HG02885 (cell line): Measurements from ENCODE around the gene PTPRN2.

Source experiments
- ATAC-seq: cut with Tn5 transposase; IDR thresholded peaks from one replicate; pipeline ENCODE4 v1.9.1; 2021; ENCODE audit warnings: mild to moderate bottlenecking; ENCODE audit not compliant: unreplicated experiment, poor library complexity

Gene PTPRN2

DNA sequence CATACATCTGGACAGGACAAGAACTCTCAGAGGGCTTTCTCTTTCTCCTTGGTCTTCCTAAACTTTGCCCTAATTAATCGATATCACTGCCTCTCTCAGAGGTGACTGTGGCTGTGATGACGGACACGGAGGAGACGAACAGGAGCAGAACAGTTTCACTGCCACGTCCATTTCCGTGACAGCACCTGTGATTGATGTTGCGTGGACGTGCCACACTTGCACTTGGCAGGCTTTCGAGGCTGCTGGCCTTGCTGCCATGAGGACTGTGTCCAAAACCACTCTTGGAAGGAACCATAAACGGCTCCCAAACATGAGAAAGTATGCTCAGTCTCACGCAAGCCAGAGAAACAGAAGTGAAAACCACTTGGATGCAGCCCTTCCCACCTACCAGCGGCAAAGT lies 942.7 kb downstream of the PTPRN2 start:
- ATAC-seq, result no peak

DNA sequence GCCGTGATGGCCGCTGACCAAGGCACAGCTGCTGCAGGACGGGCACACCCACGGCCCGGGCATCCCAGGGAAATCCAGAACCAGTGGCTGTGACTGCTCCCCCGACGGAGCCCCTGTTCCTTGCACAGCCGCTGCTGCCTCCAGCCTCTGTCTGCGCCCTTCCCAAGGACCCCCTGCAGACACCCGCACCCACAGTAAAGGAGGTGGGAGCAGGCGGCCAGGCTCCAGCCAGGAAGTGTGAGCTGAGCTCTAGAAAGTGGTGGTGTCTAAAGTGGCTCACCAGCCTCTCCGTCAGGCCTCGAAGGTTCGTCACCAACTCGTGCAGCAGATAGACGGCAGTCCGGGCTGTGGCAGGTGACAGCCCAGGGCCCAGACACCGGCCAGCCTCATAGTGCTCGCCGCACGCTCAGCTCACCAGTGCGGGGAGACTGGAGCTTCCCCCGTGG lies 944.1 kb downstream of the PTPRN2 start:
- ATAC-seq, result no peak

DNA sequence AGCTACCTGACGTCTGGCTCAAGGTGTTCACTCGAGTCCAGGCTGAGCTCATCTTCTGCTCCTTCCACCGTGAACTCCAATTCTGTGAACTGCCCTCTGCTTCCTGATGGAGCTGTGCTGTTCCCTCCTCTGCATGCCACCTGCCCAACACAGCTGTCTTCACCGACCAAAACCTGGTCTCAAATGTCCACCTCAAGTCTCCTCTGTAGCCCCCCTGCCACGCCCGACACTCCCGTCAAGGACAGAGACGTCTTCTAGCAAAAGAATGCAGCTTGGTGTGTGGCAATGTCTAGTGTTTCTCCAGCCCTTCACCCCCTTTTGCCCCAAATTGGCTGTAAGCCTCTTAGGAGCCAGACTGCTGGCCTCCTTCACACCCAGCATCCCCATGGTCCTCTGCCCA lies 945.8 kb downstream of the PTPRN2 start:
- no peak for ATAC-seq

DNA sequence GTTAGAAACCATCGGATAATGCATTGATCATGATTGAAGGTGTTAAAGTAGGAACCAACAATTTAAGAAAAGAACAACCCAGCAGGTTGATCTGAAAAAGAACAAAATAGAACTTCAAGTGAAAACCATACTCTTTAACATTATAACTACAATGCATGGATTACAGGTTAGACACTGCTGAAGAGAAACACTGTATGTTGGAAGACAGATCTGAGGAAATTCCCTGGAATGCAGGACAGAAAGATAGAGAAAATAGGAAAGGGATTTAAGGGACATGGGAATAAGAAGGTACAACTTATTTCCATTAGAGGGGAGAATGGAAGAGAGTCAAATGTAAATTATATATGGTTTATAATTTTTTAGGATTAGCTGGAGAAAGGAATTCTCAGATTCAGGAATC lies 947.5 kb downstream of the PTPRN2 start:
- ATAC-seq, result no peak

DNA sequence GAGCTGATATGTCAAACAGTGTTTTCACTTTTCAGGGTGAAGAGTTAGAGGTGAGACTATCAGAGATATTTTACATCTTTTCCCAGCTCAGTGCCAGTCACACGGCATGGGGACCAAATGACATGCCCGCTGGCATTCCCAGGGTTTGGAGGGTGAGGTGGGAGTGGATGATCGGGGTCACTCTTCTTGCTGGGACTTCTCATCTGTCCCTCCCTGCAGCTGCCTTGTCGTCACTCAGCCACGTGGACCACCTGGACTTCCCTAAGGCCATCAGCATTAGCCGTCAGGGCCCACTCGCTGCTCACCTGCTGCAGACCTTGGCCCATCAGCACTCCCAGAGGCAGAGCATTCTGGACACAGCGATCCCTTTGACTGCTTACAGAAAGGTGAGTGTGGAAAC lies 949.1 kb downstream of the PTPRN2 start:
- no peak for ATAC-seq

DNA sequence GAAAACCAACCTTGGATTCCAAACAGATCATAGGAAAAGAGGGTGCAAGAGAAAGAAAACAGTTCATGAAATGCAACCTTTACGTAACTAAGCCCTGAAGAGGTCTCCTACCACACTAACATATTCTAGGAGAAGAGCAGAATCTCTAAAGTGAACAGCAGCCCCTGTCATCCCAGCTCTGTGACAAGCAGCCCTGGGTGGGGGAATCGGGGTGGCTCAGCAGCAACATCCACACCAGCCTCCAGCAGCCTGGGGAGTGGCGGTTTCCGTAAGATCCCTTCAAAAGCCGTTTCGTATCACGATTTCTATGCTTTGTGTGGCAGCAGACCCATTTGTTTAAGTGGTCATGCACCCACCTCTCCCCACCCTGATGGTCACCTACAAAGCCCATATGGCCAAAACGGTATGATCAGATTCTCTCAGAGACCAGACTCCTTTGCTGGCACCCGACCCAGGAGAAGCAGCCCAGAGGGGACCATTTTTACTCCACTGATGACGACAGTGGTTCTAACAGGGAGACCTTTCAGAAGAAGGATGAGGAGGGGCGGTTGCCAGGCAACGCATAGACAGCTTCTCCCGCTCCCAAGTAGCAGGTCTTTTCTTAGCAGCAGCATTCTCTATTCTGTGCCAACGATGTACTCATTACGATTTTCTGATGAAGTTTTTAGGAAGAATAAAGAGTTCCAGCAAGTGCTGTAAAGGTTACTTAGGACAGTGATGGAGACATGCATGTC lies 950.2 kb downstream of the PTPRN2 start:
- ATAC-seq, result no peak

DNA sequence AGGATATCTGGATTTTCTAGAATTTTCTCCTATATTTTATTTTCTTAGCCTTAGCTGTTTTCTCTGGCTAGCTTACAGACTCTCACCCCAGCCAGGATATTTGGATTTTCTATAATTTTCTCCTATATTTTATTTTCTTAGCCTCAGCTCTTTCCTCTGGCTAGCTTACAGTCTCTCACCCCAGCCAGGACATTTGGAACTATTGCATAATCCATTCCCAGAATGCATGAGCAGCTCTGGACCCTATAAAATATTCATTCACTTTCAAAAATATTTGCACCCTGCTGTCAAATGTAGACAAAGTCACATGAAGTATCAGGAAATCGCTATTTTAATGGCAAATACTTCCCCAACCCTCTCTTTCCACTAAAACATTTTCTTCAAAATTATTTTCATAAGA lies 952.0 kb downstream of the PTPRN2 start:
- ATAC-seq, result no peak

DNA sequence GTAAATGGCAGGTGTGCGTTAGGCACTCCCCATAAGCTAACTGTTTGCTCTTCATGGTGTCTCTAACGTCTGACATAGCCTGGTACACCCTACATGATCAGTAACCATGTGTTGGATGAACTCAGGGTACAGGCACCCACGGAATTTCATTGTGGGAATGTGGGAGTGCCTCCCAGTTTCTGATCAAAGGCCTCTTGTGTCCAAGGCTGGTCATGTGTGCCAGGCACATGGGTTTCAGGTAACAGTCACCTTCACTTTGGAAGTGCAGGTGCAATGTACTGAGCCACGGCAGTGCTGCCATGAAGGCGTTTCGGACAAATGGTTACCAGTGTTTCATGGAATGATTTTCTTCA lies 952.5 kb downstream of the PTPRN2 start:
- ATAC-seq, result no peak

DNA sequence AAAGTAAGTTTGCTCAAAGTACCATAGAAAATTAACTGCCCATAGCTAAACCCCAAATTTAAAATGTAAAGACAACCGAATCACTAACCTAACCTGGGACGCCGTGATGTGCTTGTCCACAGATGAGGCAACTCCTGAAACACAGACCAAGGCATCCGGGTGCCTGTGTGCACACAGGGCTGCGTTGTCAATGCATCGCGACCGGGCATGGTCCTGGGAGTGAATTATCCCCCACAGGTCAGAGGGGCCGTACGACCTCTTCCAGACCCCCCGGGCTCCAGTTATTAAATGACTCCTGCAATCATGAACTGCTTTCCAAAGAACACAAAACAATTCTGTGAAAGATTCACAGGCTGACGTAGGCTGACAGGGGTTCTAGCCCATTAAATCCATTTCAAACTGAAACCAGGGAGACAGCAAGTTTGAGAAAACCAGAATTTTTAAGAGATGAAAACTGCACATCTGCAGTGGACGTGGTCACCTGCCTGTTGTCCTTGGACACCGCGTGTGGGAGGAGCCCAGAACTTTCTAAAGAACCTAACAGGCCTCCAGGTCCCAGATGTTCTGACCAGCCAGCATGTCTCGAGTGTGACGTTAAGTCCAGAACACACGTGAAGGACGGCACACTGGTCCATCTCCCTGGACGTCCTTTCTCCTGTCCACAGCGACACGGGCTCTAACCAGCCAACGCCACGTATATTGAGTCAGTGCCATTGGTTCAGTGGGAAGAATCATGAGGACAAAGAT lies 953.0 kb downstream of the PTPRN2 start:
- ATAC-seq, result no peak

DNA sequence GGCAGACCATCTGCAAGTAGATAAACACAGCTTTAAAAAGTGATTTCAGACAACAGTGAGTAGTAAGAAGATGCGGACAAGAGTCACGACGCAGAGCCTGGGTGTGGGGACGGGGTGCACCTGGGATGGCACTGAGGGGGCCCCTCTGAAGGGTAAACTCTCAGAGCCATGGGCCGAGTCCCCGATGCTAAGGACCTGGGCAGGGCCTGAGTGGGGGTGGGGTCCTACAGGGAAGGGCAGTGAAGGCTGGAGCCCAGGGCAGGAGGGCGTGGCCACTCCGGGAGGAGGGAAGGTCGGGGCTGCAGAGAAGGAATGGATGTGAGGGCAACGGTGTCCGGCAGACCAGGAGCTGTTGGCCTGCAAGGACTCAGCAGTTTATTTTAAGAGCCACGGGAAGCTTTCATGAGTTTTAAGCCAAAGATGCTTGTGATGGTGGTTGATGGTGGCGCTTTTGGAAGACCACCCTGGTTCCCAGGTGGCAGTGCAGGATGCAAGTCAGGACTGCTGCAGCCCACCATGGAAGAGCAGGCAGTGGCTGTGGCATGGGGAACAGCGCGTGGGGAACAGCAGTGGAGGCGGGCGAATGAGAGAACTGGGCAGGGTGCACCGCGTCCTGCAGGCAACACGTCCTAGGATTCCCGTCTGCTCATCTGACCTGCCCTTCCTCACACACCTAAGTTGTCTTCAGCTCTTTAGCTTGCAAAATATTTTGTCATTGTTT lies 954.0 kb downstream of the PTPRN2 start:
- ATAC-seq, result no peak

DNA sequence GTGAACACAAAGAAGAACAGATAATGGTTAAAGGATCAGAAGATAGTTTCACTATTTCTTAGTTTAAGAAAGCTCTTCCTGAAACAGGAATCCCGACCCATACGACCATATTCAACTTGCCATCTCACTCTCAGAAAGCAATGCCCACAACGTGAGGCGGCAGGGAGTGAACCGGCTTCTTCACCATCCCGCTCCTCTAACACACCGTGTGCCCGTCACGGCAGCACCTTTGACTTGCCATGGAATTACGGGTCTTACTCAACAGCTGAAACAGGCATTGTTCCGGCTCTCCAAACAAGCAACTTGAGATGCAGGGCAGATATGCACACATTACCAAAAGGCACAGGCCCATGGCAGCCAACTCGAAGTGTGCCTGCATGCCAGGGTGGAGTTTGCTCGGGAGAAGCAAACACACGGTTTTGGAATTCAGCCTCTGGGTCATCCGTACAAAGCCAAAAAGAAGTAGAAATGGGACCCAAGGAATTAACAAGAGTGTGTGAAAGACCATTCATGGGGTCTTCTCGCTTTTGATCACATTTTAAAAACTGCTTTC lies 957.2 kb downstream of the PTPRN2 start:
- no peak for ATAC-seq

DNA sequence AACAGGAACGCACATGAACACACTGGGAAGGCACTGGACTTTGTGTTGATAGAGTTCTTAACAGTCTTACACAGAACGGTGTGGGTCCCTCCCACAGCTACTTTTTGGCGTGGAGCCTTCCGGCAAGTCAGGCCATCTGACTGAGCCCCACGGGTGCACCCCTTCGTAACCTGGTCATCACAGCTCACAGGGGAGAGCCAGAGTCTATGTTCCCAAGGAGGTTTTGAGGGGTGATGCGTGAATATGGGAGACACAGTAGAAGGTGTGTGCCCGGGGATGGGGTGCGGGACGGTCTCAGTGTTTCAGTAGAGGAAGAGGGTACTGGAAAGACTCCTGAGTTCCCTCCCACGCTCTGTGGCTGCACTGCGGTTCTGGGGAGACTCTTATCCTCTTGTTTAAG lies 959.2 kb downstream of the PTPRN2 start:
- ATAC-seq, result no peak

DNA sequence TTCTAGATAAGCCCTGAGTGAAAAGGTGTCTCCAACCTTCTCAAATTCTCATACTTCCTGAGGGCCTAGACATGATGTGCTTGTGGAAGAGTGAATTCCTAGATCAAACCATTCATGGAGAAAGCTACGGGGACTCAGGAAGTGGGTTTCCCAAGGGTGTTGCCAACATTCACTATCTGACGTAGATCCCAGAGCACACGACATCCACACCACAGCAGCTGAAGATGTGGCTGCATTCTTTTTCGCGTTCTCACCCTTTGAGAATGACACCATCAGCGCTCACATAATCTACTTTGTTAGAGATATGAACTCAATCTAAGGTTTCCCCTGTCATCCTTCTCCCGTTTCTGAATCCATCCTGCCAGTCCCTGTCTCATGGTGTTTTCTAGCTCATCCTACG lies 960.0 kb downstream of the PTPRN2 start:
- no peak for ATAC-seq

DNA sequence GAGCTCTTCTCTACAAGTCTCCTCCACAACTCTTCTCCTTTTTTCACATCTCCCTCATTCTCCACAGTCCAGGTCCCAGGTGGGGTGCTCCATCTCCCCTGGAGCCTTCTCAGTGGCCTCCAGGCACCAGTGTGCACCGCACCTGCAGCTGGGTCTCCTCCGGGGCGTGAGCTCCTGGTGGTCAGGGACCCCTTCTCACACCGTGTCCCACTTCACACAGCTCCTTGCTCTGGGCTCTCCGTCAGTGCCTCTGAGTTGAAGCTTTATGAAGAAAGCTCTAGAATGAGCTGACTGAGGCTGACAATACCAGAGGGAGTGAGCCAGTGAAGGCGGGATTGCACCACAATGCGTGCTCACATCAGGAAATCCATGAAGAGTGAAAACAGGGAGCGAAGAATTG lies 960.6 kb downstream of the PTPRN2 start:
- no peak for ATAC-seq

DNA sequence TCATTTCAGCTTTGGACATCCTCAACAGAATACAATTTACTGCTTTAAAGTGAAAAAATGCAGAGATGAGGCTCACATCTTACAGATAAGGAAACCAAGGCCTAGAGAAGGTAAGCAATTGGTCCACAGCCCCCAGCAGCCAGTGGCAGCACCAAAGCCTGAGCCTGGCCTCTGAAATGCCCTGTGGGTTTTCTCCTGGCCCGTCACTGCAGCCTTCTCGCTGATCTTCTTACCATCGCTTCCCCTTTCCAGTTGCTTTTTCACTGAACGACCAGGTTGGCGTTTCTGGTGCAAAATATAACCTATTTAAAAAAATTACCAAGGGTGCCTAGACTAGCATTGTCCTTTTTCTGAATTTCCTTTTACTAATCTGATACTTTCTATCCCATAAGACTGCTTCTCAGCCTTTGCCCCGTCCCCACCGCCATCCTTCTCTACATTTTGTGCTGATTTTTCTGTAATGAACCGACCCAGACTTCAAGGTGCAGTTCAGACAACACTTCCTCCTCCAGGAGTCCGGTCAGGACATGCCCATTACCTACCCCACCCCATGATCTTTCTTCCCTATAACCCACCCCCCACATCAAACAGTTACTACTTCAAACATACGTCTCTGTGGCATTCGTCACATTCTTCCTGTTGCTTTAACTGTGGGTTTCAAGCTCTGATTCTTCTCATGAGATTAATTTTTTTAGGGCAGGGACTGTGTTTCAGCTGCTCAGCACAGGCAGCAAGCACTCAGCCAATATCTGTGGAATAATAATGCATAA lies 961.5 kb downstream of the PTPRN2 start:
- no peak for ATAC-seq

DNA sequence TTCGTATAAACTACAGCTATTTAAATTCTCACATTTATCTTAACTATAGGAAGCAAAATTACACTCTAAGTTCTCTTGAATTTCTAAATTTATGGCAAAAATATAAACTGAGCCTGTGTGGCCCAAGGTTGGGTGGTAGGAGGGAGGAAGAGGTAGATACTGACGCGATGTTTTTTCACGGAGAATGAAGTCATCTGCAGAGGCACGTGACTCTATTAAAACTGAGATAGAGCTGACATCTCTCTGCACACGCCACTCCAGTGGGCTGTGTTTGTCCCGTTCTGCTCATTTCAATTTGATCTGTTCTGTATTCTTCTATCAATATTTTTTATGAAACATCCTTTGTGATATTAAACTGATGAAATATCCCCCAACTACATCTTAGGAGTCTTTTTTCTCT lies 964.1 kb downstream of the PTPRN2 start:
- no peak for ATAC-seq

DNA sequence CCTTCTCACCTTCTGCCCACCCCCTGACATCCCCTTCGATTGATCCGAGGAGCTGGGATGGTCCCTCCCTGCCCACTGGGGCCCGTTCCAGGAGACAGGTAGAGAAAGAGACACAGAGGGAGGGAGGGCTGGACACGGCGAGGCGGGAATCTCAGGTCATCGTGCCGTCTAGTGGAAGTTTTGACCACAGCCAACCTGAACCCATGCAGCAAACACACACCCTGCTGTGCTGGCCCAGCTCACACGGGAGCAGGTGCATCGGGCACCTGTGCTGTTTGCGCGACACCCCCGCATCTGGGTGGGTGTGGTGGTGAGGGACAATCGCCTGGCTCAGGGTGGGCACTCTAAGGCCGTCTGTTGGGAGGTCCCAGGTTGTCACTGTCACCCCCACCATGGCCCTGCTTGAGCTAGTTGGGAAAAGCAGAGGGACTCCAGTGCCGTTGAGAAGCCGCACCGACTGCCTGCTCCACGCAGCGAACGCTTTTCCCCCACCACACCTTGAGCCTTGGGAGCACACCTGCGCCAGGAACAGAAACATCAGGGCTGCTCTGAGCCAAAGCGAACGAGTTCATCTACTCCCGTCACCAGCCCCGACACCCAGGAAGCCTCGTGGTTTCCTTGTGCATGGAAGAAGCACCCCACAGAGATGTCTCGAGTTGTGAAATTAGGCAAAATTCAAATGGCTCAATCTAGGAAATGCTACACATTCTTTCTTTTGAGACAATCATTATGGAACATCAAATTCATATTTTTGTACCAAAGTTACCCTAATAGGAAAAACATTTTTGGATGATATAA lies 965.0 kb downstream of the PTPRN2 start:
- no peak for ATAC-seq

DNA sequence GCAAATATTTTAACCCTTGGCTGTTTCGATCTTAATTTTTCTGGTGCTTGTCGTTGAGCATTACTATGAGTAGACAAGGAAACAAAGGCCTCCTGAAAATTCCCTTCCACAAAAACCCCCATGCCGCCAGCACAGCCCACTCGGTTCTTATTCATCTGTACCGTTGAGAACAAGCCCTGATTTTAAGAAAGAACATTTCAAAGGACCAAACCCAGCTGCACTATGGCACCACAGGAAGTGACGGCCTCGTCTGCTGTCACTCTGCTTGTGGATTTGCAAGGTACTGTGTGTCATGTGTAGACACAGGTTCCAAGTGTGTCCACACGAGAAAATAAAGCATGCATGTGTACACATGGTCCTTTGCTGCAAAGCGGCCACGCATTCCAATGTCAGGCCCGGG lies 965.6 kb downstream of the PTPRN2 start:
- ATAC-seq, result no peak

DNA sequence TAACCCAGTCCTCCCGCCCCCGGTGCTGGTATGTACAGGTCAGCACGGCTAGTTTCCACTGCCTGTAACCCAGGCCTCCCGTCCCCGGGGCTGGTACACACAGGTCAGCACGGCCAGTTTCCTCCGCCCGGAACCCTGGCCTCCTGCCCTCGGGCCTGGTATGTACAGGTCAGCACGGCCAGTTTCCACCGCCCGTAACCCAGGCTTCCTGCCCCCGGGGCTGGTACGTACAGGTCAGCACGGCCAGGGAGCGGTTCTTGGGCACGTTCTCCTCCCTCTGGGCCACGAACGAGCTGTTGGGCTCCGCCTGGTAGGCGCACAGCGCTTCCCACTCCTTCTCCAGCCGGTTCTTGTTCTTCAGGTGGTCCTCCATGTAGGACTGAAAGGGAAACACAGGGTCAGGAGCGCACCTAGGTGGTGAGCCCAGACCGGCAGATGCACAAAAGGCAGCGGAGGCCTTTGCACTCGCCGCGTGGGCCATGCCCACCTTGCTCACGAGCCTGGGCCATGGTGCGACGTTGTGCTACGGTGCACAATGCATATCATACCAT lies 966.4 kb downstream of the PTPRN2 start:
- no peak for ATAC-seq
